Ishikawa (cell line): Measurements from ENCODE around the gene EID1.

Source experiments
- CEBPB ChIP-seq: IDR thresholded peaks from 2 replicates; pipeline ENCODE4 v1.6.1; 2012
- CREB1 ChIP-seq: IDR thresholded peaks from 2 replicates; pipeline ENCODE4 v1.6.1; 2012; ENCODE audit warnings: low read depth
- EGR1 ChIP-seq: IDR thresholded peaks from 2 replicates; pipeline ENCODE4 v1.6.1; 2012
- EP300 ChIP-seq: IDR thresholded peaks from 2 replicates; pipeline ENCODE4 v1.6.1; 2012; ENCODE audit warnings: borderline replicate concordance
- FOXM1 ChIP-seq: IDR thresholded peaks from 2 replicates; pipeline ENCODE4 v1.6.1; 2012; ENCODE audit warnings: low read depth, borderline replicate concordance
- MAX ChIP-seq: IDR thresholded peaks from 2 replicates; pipeline ENCODE4 v1.6.1; 2012
- NFIC ChIP-seq: IDR thresholded peaks from 2 replicates; pipeline ENCODE4 v1.6.1; 2012
- RAD21 ChIP-seq: IDR thresholded peaks from 2 replicates; pipeline ENCODE4 v1.6.1; 2012; ENCODE audit warnings: low read depth
- REST ChIP-seq: IDR thresholded peaks from 2 replicates; pipeline ENCODE4 v1.6.1; 2012; ENCODE audit warnings: low read depth, mild to moderate bottlenecking
- TAF1 ChIP-seq: IDR thresholded peaks from 2 replicates; pipeline ENCODE4 v1.6.1; 2012; ENCODE audit warnings: low read depth, mild to moderate bottlenecking
- TCF12 ChIP-seq: IDR thresholded peaks from 2 replicates; pipeline ENCODE4 v1.6.1; 2012; ENCODE audit warnings: low read depth
- TEAD4 ChIP-seq: IDR thresholded peaks from 2 replicates; pipeline ENCODE4 v1.6.1; 2012
- USF1 ChIP-seq: IDR thresholded peaks from 2 replicates; pipeline ENCODE4 v1.6.1; 2012
- YY1 ChIP-seq: IDR thresholded peaks from 2 replicates; pipeline ENCODE4 v1.6.1; 2012; ENCODE audit warnings: low read depth
- ZBTB7A ChIP-seq: IDR thresholded peaks from 2 replicates; pipeline ENCODE4 v1.6.1; 2012; ENCODE audit warnings: low read depth

The EID1 gene

GRCh38 chr15:48875241-48875960 is 2.5 kb upstream of the EID1 start:
- TF ChIP-seq TAF1 (no peak), NFIC (no peak), EGR1 (no peak), TCF12 (no peak), ZBTB7A (no peak), TEAD4 (no peak), MAX (no peak), RAD21 (no peak), USF1 (no peak), CREB1 (no peak), CEBPB (no peak), YY1 (no peak), FOXM1 (no peak), REST (no peak), EP300 (no peak)

- TF ChIP-seq TCF12 (no peak), CEBPB (no peak), CREB1 (no peak), EP300 (no peak), REST (no peak), ZBTB7A (no peak), TEAD4 (no peak), USF1 (no peak), EGR1 (no peak), RAD21 (no peak), NFIC (no peak), TAF1 (no peak), FOXM1 (no peak), YY1 (no peak), MAX (no peak)
These were observed 1.9 kb upstream of the EID1 start for GRCh38 chr15:48876057-48876456.

GRCh38 chr15:48880070-48880634 is 2.2 kb downstream of the EID1 start:
- no peak for TF ChIP-seq REST
- TF ChIP-seq FOXM1, result no peak
- no peak for TF ChIP-seq TEAD4
- TF ChIP-seq EP300, result no peak
- TF ChIP-seq MAX, result no peak
- no peak for TF ChIP-seq CEBPB

- no peak for TF ChIP-seq EGR1
- TF ChIP-seq CEBPB, result no peak
- TF ChIP-seq CREB1, result no peak
- TF ChIP-seq ZBTB7A, result no peak
- TF ChIP-seq TCF12, result no peak
- TF ChIP-seq YY1, result no peak
- no peak for TF ChIP-seq FOXM1
- TF ChIP-seq RAD21, result no peak
- no peak for TF ChIP-seq MAX
- no peak for TF ChIP-seq NFIC
- TF ChIP-seq USF1, result no peak
- no peak for TF ChIP-seq TAF1
- no peak for TF ChIP-seq REST
- TF ChIP-seq EP300, result no peak
- no peak for TF ChIP-seq TEAD4
These were observed 5.8 kb downstream of the EID1 start for GRCh38 chr15:48883699-48884098.
